ENCODE measurements around the gene AMIGO3. TPM values are rescaled to one million over a fixed set of nuclear protein-coding genes. Genes with fewer than 3 reads are reported as not detected.

The AMIGO3 gene
- not detected in 2 replicates for total RNA-seq

GRCh38 chr3:49719214-49719884 lies at the start of gene AMIGO3:
TSS of gene AMIGO3 (minus strand) at chr3:49719684. CDS start at chr3:49719465, 219 bp downstream.

GRCh38 chr3:49723628-49724551 lies 4.4 kb upstream of the AMIGO3 start, which contains the start of gene GMPPB:
TSS of gene GMPPB (minus strand) at chr3:49723951. CDS start at chr3:49723726, 225 bp downstream.

GRCh38 chr3:49689046-49689907 lies 30.2 kb downstream of the AMIGO3 start, which contains the start of the genes MST1 and RNF123:
TSS of gene MST1 (minus strand) at chr3:49689474. CDS start at chr3:49688691, 783 bp downstream.
TSS of gene RNF123 (plus strand) at chr3:49689557. CDS start at chr3:49691166, 1,609 bp downstream.

GRCh38 chr3:49673715-49674496 lies 45.6 kb downstream of the AMIGO3 start, which contains the start of gene APEH:
TSS of gene APEH (plus strand) at chr3:49674351. CDS start at chr3:49674402, 51 bp downstream.

Other genes with a start within 250 kb of the AMIGO3 start
- 49.1 and 49.3 TPM in 2 replicates for gene DAG1, start 249.4 kb downstream of the AMIGO3 start, total RNA-seq
- gene BSN, start 165.2 kb downstream of the AMIGO3 start, total RNA-seq: under 0.01 and 0.08 TPM in 2 replicates
- 176 and 220 TPM in 2 replicates for gene APEH, start 45.3 kb downstream of the AMIGO3 start, total RNA-seq
- 2.4 and 6.2 TPM in 2 replicates for gene MST1, start 30.2 kb downstream of the AMIGO3 start, total RNA-seq
- 21.1 and 22.8 TPM in 2 replicates for gene RNF123, start 30.1 kb downstream of the AMIGO3 start, total RNA-seq
- gene GMPPB, start 4.3 kb upstream of the AMIGO3 start, total RNA-seq: 49.7 and 82.6 TPM in 2 replicates
- gene IP6K1, start 66.9 kb upstream of the AMIGO3 start, total RNA-seq: 16.4 and 19.9 TPM in 2 replicates
- not detected in 2 replicates for gene CDHR4, start 80.2 kb upstream of the AMIGO3 start, total RNA-seq
- gene INKA1, start 83.6 kb upstream of the AMIGO3 start, total RNA-seq: 26.6 and 28.2 TPM in 2 replicates
- 1.1 and 1.8 TPM in 2 replicates for gene UBA7, start 94.3 kb upstream of the AMIGO3 start, total RNA-seq
- 5.5 and 14.1 TPM in 2 replicates for gene TRAIP, start 136.9 kb upstream of the AMIGO3 start, total RNA-seq
- not detected in 2 replicates for gene CAMKV, start 150.2 kb upstream of the AMIGO3 start, total RNA-seq
- 17.8 and 21.9 TPM in 2 replicates for gene MST1R, start 184.2 kb upstream of the AMIGO3 start, total RNA-seq
- gene MON1A, start 210.1 kb upstream of the AMIGO3 start, total RNA-seq: 21.6 and 27.1 TPM in 2 replicates
- gene RBM6, start 220.5 kb upstream of the AMIGO3 start, total RNA-seq: 24.5 and 32.3 TPM in 2 replicates